Measurements from ENCODE around the gene LILRA6. TPM values are rescaled to one million over a fixed set of nuclear protein-coding genes. Genes with fewer than 3 reads are reported as not detected.

Gene LILRA6
- total RNA-seq, 1 experiment from 2014 or later = not detected

GRCh38 chr19:54211235-54211634 is 31.4 kb downstream of the LILRA6 start:
- Mint-ChIP-seq H3K27ac (ENCODE audit: low read depth, unreplicated experiment) (no peak overlapping the region), H3K4me1 (ENCODE audit: insufficient read depth, unreplicated experiment) (peaks cover 37% of the 10 kb centered on the region), H3K9me3 (ENCODE audit: unreplicated experiment) (no peaks in the 10 kb centered on the region), H3K27me3 (ENCODE audit: insufficient read depth, unreplicated experiment) (no peaks in the 10 kb centered on the region), H3K4me3 (ENCODE audit: unreplicated experiment) (no peak overlapping the region), H3K36me3 (ENCODE audit: insufficient read depth, unreplicated experiment) (peaks cover 53% of the 10 kb centered on the region)
- no TSS peak for BruUV-seq (replicated peaks)
- no peak for DNase-seq (ENCODE audit: unreplicated experiment)
- ChIA-PET POLR2A (interaction anchor here (1.3 to 4.7 kb wide), 3 partner anchors 11 to 74 kb away, joined by 4 to 47 read pairs (median 4); partner anchors contain the start of genes CNOT3 and RPS9), CTCF (interaction anchor here (0.6 to 1.5 kb wide), 3 partner anchors 17 to 24 kb away, joined by 3 to 6 read pairs (median 4); no protein-coding TSS in a partner anchor)
- TF ChIP-seq CTCF (IDR thresholded peaks at IDR 0.05; ENCODE audit: unreplicated experiment) = no peak
- intact Hi-C loops (cut with micrococcal nuclease) = no loop called here

- intact Hi-C loops (cut with micrococcal nuclease) = no loop called here
- H3K27ac Mint-ChIP-seq (ENCODE audit: low read depth, unreplicated experiment) = peak overlapping the region; percentile 87
- BruUV-seq (replicated peaks) = no TSS peak
These were observed 32.6 kb downstream of the LILRA6 start for GRCh38 chr19:54209811-54210494.

GRCh38 chr19:54209058-54209810 is 33.4 kb downstream of the LILRA6 start:
- H3K36me3 Mint-ChIP-seq (ENCODE audit: insufficient read depth, unreplicated experiment) = peaks cover 73% of the 10 kb centered on the region
- no peak overlapping the region for H3K4me3 Mint-ChIP-seq (ENCODE audit: unreplicated experiment)
- intact Hi-C loops (cut with micrococcal nuclease) = no loop called here
- BruUV-seq (replicated peaks) = no TSS peak
- H3K9me3 Mint-ChIP-seq (ENCODE audit: unreplicated experiment) = no peaks in the 10 kb centered on the region
- peak; percentile 51 for DNase-seq (ENCODE audit: unreplicated experiment)
- H3K4me1 Mint-ChIP-seq (ENCODE audit: insufficient read depth, unreplicated experiment) = peaks cover 44% of the 10 kb centered on the region
- H3K27ac Mint-ChIP-seq (ENCODE audit: low read depth, unreplicated experiment) = peak overlapping the region; percentile 87
- TF ChIP-seq CTCF (IDR thresholded peaks at IDR 0.05; ENCODE audit: unreplicated experiment) = no peak
- ChIA-PET POLR2A (interaction anchor here (0.7 to 13.2 kb wide), 7 partner anchors 9 to 239 kb away, joined by 3 to 324 read pairs (median 4); partner anchors contain the start of genes LENG1, LENG8, MBOAT7 and RPS9), CTCF (interaction anchor here (1.0 to 1.4 kb wide), 2 partner anchors 23 to 42 kb away, joined by 4 to 6 read pairs; no protein-coding TSS in a partner anchor)
- H3K27me3 Mint-ChIP-seq (ENCODE audit: insufficient read depth, unreplicated experiment) = no peaks in the 10 kb centered on the region

More at GRCh38 chr19:54209811-54210494, 32.6 kb downstream of the LILRA6 start:
- no peaks in the 10 kb centered on the region for H3K9me3 Mint-ChIP-seq (ENCODE audit: unreplicated experiment)
- H3K4me1 Mint-ChIP-seq (ENCODE audit: insufficient read depth, unreplicated experiment) = peaks cover 39% of the 10 kb centered on the region
- no peak for TF ChIP-seq CTCF (IDR thresholded peaks at IDR 0.05; ENCODE audit: unreplicated experiment)
- peak overlapping the region; percentile 55 for H3K4me3 Mint-ChIP-seq (ENCODE audit: unreplicated experiment)
- POLR2A ChIA-PET = interaction anchor here (0.7 to 13.2 kb wide), 8 partner anchors 9 to 239 kb away, joined by 3 to 324 read pairs (median 4); partner anchors contain the start of genes LENG1, LENG8, MBOAT7 and RPS9
- peak; percentile 100 for DNase-seq (ENCODE audit: unreplicated experiment)
- CTCF ChIA-PET = interaction anchor here (0.6 to 1.4 kb wide), 4 partner anchors 22 to 1496 kb away, joined by 3 to 6 read pairs (median 3); no protein-coding TSS in a partner anchor
- H3K27me3 Mint-ChIP-seq (ENCODE audit: insufficient read depth, unreplicated experiment) = no peaks in the 10 kb centered on the region
- peaks cover 66% of the 10 kb centered on the region for H3K36me3 Mint-ChIP-seq (ENCODE audit: insufficient read depth, unreplicated experiment)

GRCh38 chr19:54208784-54209057 is 33.9 kb downstream of the LILRA6 start:
- Mint-ChIP-seq H3K27me3 (ENCODE audit: insufficient read depth, unreplicated experiment) (no peaks in the 10 kb centered on the region), H3K27ac (ENCODE audit: low read depth, unreplicated experiment) (peak overlapping the region; percentile 87), H3K9me3 (ENCODE audit: unreplicated experiment) (no peaks in the 10 kb centered on the region), H3K4me1 (ENCODE audit: insufficient read depth, unreplicated experiment) (peaks cover 44% of the 10 kb centered on the region), H3K36me3 (ENCODE audit: insufficient read depth, unreplicated experiment) (peaks cover 79% of the 10 kb centered on the region), H3K4me3 (ENCODE audit: unreplicated experiment) (no peak overlapping the region)
- CTCF ChIA-PET = interaction anchor here (0.7 to 1.0 kb wide), 2 partner anchors 41 to 52 kb away, joined by 4 read pairs; no protein-coding TSS in a partner anchor
- POLR2A ChIA-PET = interaction anchor here (0.6 to 13.2 kb wide), 4 partner anchors 8 to 1517 kb away, joined by 3 to 324 read pairs (median 26); partner anchors contain the start of genes MBOAT7, RPS9 and TSEN34
- no TSS peak for BruUV-seq (replicated peaks)
- peak; percentile 57 for DNase-seq (ENCODE audit: unreplicated experiment)
- TF ChIP-seq CTCF (IDR thresholded peaks at IDR 0.05; ENCODE audit: unreplicated experiment) = no peak
- intact Hi-C loops (cut with micrococcal nuclease) = no loop called here

All from MCF 10A (cell line).